HG02840 (cell line): ENCODE results near the gene GINS2.

Experiments used
- ATAC-seq: cut with Tn5 transposase; IDR thresholded peaks from one replicate; pipeline ENCODE4 v1.9.1; 2021; ENCODE audit warnings: mild to moderate bottlenecking, moderate library complexity, moderate number of reproducible peaks; ENCODE audit not compliant: unreplicated experiment, low FRiP score

Gene GINS2

GRCh38 chr16:85695196-85696128 lies 6.7 kb upstream of the GINS2 start:
- no peak for ATAC-seq

DNA sequence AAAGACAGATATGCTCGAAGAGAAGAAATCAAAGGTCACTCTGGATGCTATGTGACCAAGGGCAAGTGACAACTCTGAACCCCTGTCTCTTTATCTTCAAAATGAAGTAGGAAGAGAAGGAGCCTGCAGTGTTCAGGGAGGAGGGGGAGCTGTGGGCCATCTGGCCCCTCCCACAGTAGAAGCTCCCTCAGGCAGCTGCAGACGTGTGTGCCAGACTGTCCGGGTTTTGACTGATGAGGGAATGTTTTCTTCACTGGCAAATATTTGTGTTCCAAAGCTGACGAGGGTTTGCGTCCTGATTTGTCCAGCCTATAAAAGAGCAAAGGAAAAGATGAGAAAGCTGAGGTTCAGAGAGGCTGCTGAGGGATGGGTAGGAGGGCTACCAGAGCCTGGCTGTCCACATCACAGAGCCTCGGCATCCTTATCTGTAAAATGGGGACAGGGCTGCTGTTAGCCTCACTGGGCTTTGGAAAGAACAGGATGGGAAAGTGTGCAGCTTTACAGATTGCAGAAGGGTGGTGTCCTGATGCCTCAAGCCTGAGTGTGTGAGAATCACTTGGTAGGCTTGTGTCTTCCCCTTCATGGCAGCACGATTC lies 1.8 kb upstream of the GINS2 start:
- no peak for ATAC-seq

DNA sequence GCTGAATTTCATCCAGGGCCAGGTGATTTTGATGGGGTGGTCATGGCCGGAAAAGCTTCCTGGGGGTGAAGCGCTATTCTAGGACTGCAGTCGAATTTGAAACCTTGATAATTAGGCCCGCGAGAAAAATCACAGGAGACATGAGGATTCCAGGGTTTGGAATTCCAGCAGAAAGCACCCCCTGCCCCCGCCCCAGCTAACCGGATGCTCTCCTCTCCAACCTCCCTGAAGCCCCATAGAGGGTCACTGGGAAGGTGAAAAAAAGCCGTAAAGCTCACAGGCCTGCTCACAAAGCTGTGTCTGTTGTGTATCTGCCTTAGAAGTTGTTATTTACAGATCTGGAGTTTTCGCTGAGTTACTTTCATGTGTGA lies 1.2 kb upstream of the GINS2 start:
- ATAC-seq = no peak

DNA sequence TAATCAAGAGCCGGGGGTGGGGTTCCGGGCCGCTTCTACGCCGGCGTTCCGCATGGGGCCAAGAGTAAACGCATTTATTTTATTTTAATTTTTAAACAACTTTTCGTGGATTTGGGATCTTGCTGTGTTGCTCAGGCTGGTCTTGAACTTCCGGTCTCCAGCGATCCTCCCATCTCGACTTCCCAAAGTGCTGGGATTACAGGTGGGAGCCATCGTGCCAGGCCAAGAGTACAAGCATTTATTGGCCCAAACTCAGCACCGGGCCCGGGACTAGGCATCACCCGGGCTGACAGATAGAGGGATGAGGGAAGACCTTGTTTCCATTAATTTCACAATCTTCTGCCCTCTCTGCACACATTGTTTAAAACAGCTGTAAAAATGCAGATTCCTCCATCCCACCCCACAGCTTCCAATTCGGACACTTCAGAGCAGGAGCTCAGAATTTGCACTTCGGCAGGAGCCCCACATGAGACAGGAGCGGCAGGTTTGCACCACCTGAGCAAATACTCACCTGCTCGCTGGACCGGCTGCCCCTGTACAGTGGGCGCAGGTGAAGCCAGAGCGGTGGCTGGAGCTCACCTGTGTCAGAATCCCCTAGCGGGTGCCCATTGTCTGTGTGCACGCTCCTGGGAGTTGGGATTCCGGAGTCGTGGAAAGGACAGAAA lies 663 bp upstream of the GINS2 start:
- ATAC-seq = no peak

GRCh38 chr16:85687651-85688471 lies 893 bp downstream of the GINS2 start:
- ATAC-seq = no peak

GRCh38 chr16:85686912-85687591 lies 1.7 kb downstream of the GINS2 start:
- no peak for ATAC-seq

GRCh38 chr16:85685251-85685650 lies 3.5 kb downstream of the GINS2 start:
- no peak for ATAC-seq

GRCh38 chr16:85683363-85683762 lies 5.4 kb downstream of the GINS2 start:
- ATAC-seq = no peak

- no peak for ATAC-seq
These were observed 6.2 kb downstream of the GINS2 start for GRCh38 chr16:85682516-85682915.

DNA sequence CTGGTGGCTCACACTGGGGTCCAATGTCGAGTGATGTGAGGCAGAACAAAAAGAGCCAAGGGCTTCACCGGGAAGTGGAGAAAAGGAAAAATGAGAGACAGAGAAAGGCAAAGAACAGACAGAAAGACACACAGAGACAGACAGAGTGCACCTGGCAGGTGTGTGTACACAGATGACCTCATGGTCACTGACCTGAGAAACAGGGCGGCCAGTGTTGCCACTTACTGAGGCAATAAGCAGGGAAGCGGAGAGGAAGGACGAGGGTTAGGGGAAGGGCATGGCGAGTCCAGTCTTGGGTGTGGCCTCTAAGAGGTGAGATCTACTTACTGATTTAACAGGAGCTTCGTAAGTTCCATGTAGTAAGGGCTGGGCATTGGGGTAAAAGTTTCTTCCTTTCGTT lies 7.5 kb downstream of the GINS2 start:
- ATAC-seq = no peak

DNA sequence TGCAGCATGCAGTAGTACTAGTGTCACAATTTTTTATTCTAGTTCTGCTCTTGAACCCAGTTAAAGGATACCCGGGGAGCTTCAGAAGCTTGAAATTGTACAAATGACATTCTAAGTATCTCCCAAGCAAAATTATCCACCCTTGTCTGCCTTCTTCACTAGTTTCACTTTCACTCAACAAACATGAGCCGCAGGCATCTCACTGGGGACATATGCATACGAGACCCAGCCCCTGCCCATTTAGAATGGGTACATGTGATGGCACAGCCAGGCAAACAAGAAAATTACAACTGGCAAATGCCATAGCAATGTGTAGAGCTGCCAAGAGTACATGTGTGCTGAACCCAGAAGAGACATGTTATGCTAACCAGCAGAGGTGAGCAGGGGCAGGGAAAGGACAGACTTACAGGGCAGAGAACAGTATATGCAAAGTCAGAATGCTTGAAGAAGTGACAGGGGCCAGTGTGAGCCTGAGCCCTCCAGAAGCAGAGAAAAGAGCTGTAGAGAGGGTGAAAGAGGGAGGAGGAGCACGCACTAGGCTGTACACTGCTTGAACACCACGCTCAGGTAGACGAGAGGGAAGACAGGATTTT lies 8.3 kb downstream of the GINS2 start:
- ATAC-seq = no peak

GRCh38 chr16:85679870-85680269 lies 8.9 kb downstream of the GINS2 start:
- ATAC-seq = no peak

- no peak for ATAC-seq
These were observed 9.9 kb downstream of the GINS2 start for GRCh38 chr16:85678821-85679220.

- no peak for ATAC-seq
These were observed 10.7 kb downstream of the GINS2 start for GRCh38 chr16:85678016-85678415.

DNA sequence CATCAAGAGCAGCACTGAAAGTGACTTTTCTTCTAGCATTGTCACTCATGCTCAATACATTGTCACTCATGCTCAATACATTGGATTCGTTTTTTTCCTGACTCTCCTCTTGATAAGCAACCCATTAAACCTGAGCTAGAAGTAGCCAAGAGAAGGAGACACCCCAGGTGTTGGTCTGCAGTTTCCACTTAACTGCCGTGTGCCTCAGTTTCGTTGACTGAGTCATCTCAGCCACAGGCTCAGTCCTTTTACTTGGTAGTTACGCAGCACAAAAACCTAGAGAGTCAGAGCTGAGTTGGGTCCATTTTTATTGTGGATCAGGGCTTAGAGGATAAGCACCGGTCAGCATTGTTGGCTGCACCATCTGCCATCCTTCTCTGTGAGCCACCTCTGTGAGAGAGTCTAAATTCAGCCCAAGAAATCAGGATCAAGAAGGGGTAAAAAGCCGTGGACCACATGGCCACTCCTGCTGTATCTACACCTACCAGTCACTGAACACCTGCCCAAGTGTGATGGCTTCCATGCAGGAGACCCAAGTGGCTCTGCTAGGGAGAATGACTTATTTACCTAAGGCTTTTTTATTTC lies 11.3 kb downstream of the GINS2 start:
- ATAC-seq = no peak

- no peak for ATAC-seq
These were observed 12.3 kb downstream of the GINS2 start for GRCh38 chr16:85676466-85676865.

DNA sequence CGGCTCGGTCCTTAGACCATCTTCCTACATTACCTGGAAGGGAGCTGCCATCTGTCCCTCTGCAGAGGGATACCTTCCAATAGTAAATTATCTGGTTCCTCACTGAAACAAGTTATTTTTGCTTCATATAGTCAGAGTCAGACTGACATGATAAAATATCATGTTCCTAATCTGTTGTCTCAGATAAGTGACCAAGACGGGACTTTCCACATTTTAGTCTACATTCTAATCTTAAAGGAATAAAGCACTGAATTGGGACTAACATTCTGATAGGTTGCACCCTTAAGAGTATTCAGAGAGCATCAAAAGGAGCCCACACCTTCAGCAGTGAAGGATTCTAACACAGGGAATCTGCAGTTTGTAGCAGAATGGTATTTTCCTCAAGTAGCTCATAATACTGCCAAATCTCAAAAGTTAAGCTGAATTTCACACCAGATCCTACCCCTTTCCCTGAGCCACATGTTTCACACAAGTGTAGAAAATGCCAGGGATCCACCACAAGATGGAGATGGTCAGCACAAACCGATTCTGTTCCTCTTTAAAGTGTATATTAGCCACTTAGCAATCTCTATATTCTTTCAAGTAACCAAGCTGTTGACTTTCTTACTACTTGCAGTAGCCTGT lies 13.4 kb downstream of the GINS2 start:
- no peak for ATAC-seq

GRCh38 chr16:85674828-85675227 lies 13.9 kb downstream of the GINS2 start:
- ATAC-seq = no peak

GRCh38 chr16:85674418-85674755 lies 14.4 kb downstream of the GINS2 start:
- no peak for ATAC-seq
